ENCODE measurements around the gene TXNDC5. TPM values are rescaled to one million over a fixed set of nuclear protein-coding genes. Genes with fewer than 3 reads are reported as not detected.

Gene TXNDC5
- total RNA-seq, 2 donors from 2014 or later: 123 to 128 TPM

- Histone ChIP-seq H3K4me1 (replicated peaks) (no peaks in the 10 kb centered on the region), H3K4me3 (no peak overlapping the region), H3K36me3 (no peaks in the 10 kb centered on the region), H3K27ac (no peak overlapping the region), H3K27me3 (replicated peaks; ENCODE audit: insufficient read depth) (no peaks in the 10 kb centered on the region), H3K9me3 (no peaks in the 10 kb centered on the region)
- DNase-seq (ENCODE audit: low spot score): no peak
- 87% methylated on average over 4 of the region's 4 CpGs for WGBS
- intact Hi-C loops (cut with DNase I): no loop called here
- no peak for TF ChIP-seq CTCF (IDR thresholded peaks at IDR 0.05)
- no peak for TF ChIP-seq POLR2AphosphoS5 (IDR thresholded peaks at IDR 0.05)
- TF ChIP-seq POLR2A (IDR thresholded peaks at IDR 0.05): no peak
Observed at GRCh38 chr6:7954477-7955200, 44.1 kb upstream of the TXNDC5 start.

- no peaks in the 10 kb centered on the region for H3K4me1 ChIP-seq (replicated peaks)
- intact Hi-C loops (cut with DNase I): no loop called here
- DNase-seq (ENCODE audit: low spot score): no peak
- H3K36me3 ChIP-seq: no peaks in the 10 kb centered on the region
- WGBS: 85% methylated on average over 1 of the region's 1 CpG
- no peaks in the 10 kb centered on the region for H3K9me3 ChIP-seq
- no peak overlapping the region for H3K4me3 ChIP-seq
- H3K27ac ChIP-seq: no peak overlapping the region
- no peak for TF ChIP-seq POLR2AphosphoS5 (IDR thresholded peaks at IDR 0.05)
- no peak for TF ChIP-seq CTCF (IDR thresholded peaks at IDR 0.05)
- no peak for TF ChIP-seq POLR2A (IDR thresholded peaks at IDR 0.05)
- no peaks in the 10 kb centered on the region for H3K27me3 ChIP-seq (replicated peaks; ENCODE audit: insufficient read depth)
Observed at GRCh38 chr6:7953753-7954152, 43.2 kb upstream of the TXNDC5 start.

GRCh38 chr6:7939864-7940228, 29.3 kb upstream of the TXNDC5 start:
- H3K36me3 ChIP-seq: no peaks in the 10 kb centered on the region
- no peak overlapping the region for H3K27ac ChIP-seq

GRCh38 chr6:7939184-7939863, 28.7 kb upstream of the TXNDC5 start:
- no peaks in the 10 kb centered on the region for H3K9me3 ChIP-seq
- H3K27ac ChIP-seq: no peak overlapping the region
- no peaks in the 10 kb centered on the region for H3K36me3 ChIP-seq
- no peaks in the 10 kb centered on the region for H3K4me1 ChIP-seq (replicated peaks)
- TF ChIP-seq CTCF (IDR thresholded peaks at IDR 0.05) (no peak), POLR2A (IDR thresholded peaks at IDR 0.05) (no peak), POLR2AphosphoS5 (IDR thresholded peaks at IDR 0.05) (no peak)
- intact Hi-C loops (cut with DNase I): no loop called here
- no peak for DNase-seq (ENCODE audit: low spot score)
- WGBS: 81% methylated on average over 11 of the region's 11 CpGs
- H3K4me3 ChIP-seq: no peak overlapping the region
- H3K27me3 ChIP-seq (replicated peaks; ENCODE audit: insufficient read depth): no peaks in the 10 kb centered on the region

More at GRCh38 chr6:7939864-7940228, 29.3 kb upstream of the TXNDC5 start:
- no peaks in the 10 kb centered on the region for H3K4me1 ChIP-seq (replicated peaks)
- TF ChIP-seq POLR2AphosphoS5 (IDR thresholded peaks at IDR 0.05): no peak
- no peak for TF ChIP-seq POLR2A (IDR thresholded peaks at IDR 0.05)
- TF ChIP-seq CTCF (IDR thresholded peaks at IDR 0.05): no peak
- no peaks in the 10 kb centered on the region for H3K9me3 ChIP-seq
- no peak overlapping the region for H3K4me3 ChIP-seq
- WGBS: 59% methylated on average over 5 of the region's 5 CpGs
- no peak for DNase-seq (ENCODE audit: low spot score)
- no peaks in the 10 kb centered on the region for H3K27me3 ChIP-seq (replicated peaks; ENCODE audit: insufficient read depth)
- intact Hi-C loops (cut with DNase I): no loop called here

All from prostate gland (tissue), 2 donors.